Peyer's patch (tissue), 4 donors: ENCODE data around the gene ATXN1.

Source experiments
- CTCF ChIP-seq, 6 experiments: fragments of 450-650 bp in 4 of 6; fragments of 200-600 bp in 2 of 6; sonication (generic) in 1 of 6; IDR thresholded peaks; one replicate each; pipeline ENCODE4 v1.5.1; 2017 to 2019; ENCODE audit warnings: antibody characterized with exemption in 6 of 6, mild to moderate bottlenecking in 3 of 6, moderate library complexity in 1 of 6
- POLR2A ChIP-seq, 2 donors: fragments of 450-650 bp; IDR thresholded peaks; one replicate each; pipeline ENCODE4 v1.5.1; 2017; ENCODE audit warnings: antibody characterized with exemption in 2 of 2, mild to moderate bottlenecking in 2 of 2, moderate library complexity in 2 of 2

- TF ChIP-seq CTCF (IDR thresholded peaks at IDR 0.05) (no peak), POLR2A (IDR thresholded peaks at IDR 0.05) (no peak)
Measured at GRCh38 chr6:16274483-16274882, 486.8 kb downstream of the ATXN1 start.
